ENCODE results near the gene ONECUT3.
"Not testable (repeated sequence)": the region's sequence is repeated elsewhere in the genome, so short reads cannot be mapped to it uniquely, and the experiment has no call there.

ONECUT3 gene

GRCh38 chr19:1770866-1771576 is 17.7 kb downstream of the ONECUT3 start:
- DNase-seq = no peak

DNA sequence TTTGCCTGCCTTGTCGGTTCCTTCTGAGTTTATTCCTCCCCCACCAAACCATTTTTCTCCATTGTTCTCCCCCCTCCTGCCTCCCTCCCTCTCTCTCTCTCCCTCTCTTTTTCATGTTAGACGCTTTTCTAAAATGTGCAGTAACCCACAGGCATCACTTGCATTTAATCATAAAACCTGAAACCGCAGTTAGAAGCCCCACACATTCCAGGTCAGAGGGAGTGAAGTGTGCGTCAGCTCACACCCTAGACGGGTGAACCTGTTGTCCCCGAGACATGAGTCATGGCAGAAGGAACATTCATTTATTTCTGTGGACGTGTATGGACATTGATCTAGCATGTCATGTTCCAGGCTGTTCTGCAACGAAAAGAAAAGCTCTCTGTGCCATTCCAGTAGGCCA is 19.9 kb downstream of the ONECUT3 start:
- no peak for DNase-seq

DNA sequence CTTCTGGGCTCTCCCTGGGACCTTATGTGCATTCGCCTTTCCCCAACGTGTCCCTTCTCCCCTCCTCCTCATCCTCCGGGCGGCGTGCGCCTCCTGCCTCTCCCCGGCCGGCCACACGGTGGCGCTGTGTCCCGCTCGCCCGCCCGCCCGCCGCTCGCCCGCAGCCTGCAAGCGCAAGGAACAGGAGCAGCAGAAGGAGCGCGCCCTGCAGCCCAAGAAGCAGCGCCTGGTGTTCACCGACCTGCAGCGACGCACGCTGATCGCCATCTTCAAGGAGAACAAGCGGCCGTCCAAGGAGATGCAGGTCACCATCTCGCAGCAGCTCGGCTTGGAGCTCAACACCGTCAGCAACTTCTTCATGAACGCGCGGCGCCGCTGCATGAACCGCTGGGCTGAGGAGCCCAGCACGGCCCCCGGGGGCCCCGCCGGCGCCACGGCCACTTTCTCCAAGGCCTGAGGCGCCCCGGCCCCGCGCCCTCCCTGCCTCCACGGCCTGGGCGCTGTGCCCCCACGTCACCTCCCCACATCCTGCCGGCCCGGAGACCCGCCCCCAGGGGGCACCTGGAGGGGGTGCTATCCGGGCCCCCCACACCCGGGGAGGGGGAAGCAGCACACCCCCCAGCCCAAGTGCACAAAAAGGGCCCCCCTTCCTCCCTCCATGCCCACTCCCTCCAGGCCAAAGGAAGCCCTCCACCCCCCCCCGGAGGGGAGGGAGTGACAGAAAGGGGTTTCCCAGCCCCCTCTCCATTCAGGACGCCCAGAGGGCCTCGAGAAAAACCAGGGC is 21.9 kb downstream of the ONECUT3 start:
- no peak for DNase-seq

GRCh38 chr19:1775951-1776605 is 22.8 kb downstream of the ONECUT3 start:
- DNase-seq = no peak

DNA sequence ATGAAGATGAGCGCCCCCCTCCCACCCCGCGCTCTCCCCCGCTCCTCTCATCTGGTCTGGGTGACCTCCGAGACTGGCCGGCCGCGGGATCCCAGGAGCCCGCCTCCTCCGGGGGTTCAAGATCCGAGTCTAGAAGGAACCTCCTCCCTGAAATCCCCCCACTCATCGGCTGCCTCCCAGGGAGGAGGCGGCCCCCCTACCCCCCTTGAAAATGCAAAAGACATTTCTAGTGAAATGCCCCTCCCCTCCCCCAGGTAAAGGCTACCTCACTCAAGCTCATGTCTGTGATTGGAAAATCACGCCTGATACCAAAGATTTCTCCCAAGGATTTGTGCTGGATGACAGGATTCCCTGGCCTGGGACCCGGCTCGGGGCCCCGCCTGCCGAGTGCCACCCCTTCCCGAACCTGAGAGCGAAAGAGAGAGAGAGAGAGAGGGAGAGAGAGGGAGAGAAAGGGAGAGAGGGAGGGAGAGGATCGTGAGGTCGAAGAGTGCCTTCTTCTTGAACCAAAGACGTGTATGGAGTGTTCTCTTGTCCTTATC is 23.4 kb downstream of the ONECUT3 start:
- DNase-seq = no peak

- DNase-seq = no peak
Observed at GRCh38 chr19:1777149-1777548, 23.8 kb downstream of the ONECUT3 start.

DNA sequence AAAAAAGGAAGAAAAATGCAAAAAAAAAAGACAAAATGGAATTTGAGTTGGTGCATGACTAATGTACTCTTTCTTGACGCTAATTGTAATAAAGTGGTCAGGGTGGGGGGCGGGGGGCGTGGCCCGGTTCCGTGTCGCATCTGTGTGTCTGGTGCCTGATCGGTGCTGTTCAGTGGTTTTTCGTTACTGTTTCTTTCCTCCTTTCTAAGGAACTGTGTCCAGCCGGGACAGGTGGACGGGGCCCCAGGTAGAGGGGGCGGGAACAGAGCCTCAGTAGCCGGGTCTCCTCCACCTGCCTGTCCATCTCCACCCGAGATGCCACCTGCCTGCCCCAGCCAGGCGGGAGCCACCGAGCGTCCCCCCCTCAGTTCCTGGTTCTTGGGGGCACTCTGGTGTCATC is 26.3 kb downstream of the ONECUT3 start:
- DNase-seq = no peak

- DNase-seq = no peak
Observed at GRCh38 chr19:1780272-1780958, 27.1 kb downstream of the ONECUT3 start.

DNA sequence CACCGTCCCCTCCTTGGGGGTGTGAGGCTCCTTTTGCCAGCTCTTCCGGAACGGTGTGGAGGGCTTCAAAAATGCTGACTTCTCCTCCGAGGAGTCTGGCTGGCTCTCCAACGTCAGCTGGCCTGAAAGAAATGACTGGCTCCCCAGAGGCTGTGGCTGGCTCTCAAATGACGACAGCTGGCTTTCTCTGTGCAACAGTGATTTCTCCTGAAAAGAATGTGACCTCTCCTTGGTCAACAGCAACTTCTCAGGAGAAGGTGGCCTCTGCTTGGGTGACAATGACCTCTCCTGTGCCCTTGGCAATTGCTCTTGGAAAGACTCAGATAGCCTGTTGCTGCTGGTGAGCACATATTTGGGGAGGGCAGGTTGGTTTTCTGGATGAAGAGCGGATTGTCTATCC is 29.2 kb downstream of the ONECUT3 start:
- DNase-seq = no peak

GRCh38 chr19:1783354-1783753 is 30.0 kb downstream of the ONECUT3 start:
- no peak for DNase-seq

DNA sequence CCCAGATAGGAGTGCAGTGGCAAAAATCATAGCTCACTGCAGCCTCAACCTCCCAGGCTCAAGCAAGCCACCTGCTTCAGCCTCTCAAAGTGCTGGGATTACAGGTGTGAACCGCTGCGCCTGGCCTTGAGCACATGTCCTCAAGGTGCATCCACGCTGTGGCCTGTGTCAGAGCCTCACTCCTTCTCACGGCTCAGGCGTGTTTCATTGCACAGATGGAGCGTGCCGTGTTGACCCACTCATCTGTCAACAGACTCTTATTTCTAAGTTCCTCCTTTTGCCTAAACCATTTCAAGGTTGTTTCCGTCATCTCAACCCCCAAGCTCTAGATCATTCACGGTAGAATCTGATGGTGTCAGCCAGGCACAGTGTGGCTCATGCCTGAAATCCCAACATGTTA is 30.6 kb downstream of the ONECUT3 start:
- DNase-seq = no peak

DNA sequence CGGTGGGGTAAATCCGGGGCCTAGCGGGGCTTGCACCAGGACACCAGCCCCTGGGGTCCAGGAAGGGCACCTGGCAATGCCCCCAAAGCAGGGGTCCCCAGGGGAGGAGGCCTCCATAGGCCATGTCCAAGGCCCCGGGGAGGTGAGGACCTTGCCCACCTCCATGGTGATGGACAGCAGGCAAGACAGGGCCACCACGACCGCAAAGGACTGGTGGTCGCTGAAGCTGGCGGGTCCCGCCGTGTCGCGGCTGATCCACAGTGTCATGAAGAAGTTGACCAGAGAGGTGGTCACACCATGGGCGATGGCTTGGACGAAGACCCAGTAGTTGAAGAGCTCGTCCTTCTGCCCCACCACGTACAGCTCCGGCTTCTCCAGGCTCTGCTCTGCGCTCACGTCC is 32.0 kb downstream of the ONECUT3 start:
- no peak for DNase-seq

GRCh38 chr19:1786668-1787067 is 33.4 kb downstream of the ONECUT3 start:
- no peak for DNase-seq

DNA sequence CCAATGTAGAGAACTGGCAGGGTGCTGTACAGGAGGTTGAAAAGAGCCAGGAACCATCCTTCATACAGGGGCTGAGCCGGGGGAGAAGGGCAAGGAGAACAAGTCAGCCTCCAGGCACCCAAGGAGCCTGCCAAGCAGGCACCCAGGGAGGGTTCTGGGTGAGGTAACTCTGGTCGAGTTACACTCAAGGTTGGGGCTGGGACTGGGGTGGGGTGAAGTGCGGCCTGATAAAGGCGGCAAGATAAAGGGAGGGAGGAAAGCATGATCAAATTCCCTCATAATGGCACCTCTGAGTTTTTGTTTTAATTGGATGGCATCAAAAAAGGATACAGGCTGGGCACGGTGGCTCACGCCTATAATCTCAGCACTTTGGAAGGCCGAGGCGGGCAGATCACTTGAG is 33.8 kb downstream of the ONECUT3 start:
- DNase-seq = no peak

DNA sequence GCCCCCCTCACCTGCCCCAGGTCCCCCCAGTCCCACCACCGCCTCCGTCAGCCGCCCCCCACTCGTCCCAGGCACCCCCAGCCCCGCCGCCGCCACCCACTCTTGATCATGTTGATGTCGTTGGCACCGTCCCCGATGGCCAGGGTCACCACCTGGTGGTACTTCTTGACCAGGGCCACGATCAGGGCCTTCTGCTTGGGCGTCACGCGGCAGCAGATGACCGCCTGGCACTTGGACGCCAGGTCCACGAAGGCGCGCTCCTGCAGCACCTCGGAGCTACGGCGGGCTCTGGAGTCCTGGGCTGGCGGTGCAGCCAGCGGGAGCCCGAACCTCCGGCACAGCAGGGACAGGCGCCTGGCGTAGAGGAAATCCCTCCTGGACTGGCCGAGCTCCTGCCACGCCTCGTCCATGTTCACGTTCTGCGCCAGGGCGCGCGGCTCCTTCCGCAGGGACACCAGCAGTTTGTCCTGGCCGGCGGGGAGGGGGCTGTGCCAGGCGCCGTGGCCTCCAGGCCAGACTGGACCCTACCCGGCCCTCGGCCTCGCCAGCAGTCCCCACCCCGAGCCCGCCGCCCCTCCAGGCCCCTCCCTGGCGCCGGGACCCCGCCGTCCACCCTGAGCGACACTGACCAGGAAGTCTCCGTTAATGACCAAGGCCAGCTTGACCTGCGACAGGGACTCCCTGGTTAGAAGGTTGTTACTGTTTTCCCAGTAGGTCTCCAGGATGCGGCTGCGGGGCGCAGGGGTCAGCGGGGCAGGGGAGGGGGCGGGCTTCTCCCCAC is 36.1 kb downstream of the ONECUT3 start:
- no peak for DNase-seq

- DNase-seq = no peak
Observed at GRCh38 chr19:1790054-1790792, 36.9 kb downstream of the ONECUT3 start.

GRCh38 chr19:1791879-1792278 is 38.6 kb downstream of the ONECUT3 start:
- DNase-seq = no peak

- no peak for DNase-seq
Observed at GRCh38 chr19:1794424-1795172, 41.3 kb downstream of the ONECUT3 start.

- DNase-seq = no peak
Observed at GRCh38 chr19:1796395-1797142, 43.3 kb downstream of the ONECUT3 start.

- DNase-seq = not testable (repeated sequence)
Observed at GRCh38 chr19:1797313-1797712, 44.0 kb downstream of the ONECUT3 start.

Measured in NCI-H2107 (cell line).